IPS-11a (cell line): ENCODE data around the gene PTPN3.

Experiments
- H3K4me3 ChIP-seq: one replicate; pipeline ENCODE4 v1.5.1; 2013; ENCODE audit warnings: low read depth, low read length, control low read depth

The PTPN3 gene

GRCh38 chr9:109506097-109506712 lies 8.1 kb upstream of the PTPN3 start:
- H3K4me3 ChIP-seq, result no peak overlapping the region

- no peak overlapping the region for H3K4me3 ChIP-seq
Observed at GRCh38 chr9:109504689-109505088, 6.6 kb upstream of the PTPN3 start.

- H3K4me3 ChIP-seq, result no peak overlapping the region
Observed at GRCh38 chr9:109500421-109500974, 2.4 kb upstream of the PTPN3 start.

- H3K4me3 ChIP-seq, result peak overlapping the region; percentile 22
Observed at GRCh38 chr9:109499631-109500410, 1.7 kb upstream of the PTPN3 start.

- H3K4me3 ChIP-seq, result peak overlapping the region; percentile 22
Observed at GRCh38 chr9:109499093-109499630, 1.1 kb upstream of the PTPN3 start.

GRCh38 chr9:109497226-109498153 lies 617 bp downstream of the PTPN3 start:
- peak overlapping the region; percentile 43 for H3K4me3 ChIP-seq

- H3K4me3 ChIP-seq, result no peak overlapping the region
Observed at GRCh38 chr9:109496841-109497225, 1.3 kb downstream of the PTPN3 start.

GRCh38 chr9:109496218-109496617 lies 1.9 kb downstream of the PTPN3 start:
- no peak overlapping the region for H3K4me3 ChIP-seq

GRCh38 chr9:109493648-109494047 lies 4.5 kb downstream of the PTPN3 start:
- no peak overlapping the region for H3K4me3 ChIP-seq

- no peak overlapping the region for H3K4me3 ChIP-seq
Observed at GRCh38 chr9:109491590-109491989, 6.5 kb downstream of the PTPN3 start.

- no peak overlapping the region for H3K4me3 ChIP-seq
Observed at GRCh38 chr9:109488791-109489492, 9.2 kb downstream of the PTPN3 start.

GRCh38 chr9:109488351-109488750 lies 9.8 kb downstream of the PTPN3 start:
- H3K4me3 ChIP-seq, result no peak overlapping the region

GRCh38 chr9:109487247-109487646 lies 10.9 kb downstream of the PTPN3 start:
- no peak overlapping the region for H3K4me3 ChIP-seq

GRCh38 chr9:109483744-109484429 lies 14.2 kb downstream of the PTPN3 start:
- H3K4me3 ChIP-seq, result no peak overlapping the region

- no peak overlapping the region for H3K4me3 ChIP-seq
Observed at GRCh38 chr9:109482391-109482916, 15.7 kb downstream of the PTPN3 start.

- no peak overlapping the region for H3K4me3 ChIP-seq
Observed at GRCh38 chr9:109481856-109482255, 16.3 kb downstream of the PTPN3 start.

GRCh38 chr9:109479822-109480221 lies 18.3 kb downstream of the PTPN3 start:
- no peak overlapping the region for H3K4me3 ChIP-seq

GRCh38 chr9:109478665-109479380 lies 19.3 kb downstream of the PTPN3 start:
- H3K4me3 ChIP-seq, result no peak overlapping the region

- H3K4me3 ChIP-seq, result no peak overlapping the region
Observed at GRCh38 chr9:109478051-109478563, 20.0 kb downstream of the PTPN3 start.
